Heart left ventricle (tissue), 16 donors: Measurements from ENCODE around the gene TIAM2. TPM values are rescaled to one million over a fixed set of nuclear protein-coding genes. Genes with fewer than 3 reads are reported as not detected.

Experiments used
- ATAC-seq, 4 donors: fragments of 200-7000 bp; cut with Tn5 transposase; one replicate each; pipeline ENCODE4 v1.9.1; 2020 to 2022; ENCODE audit warnings: moderate library complexity in 4 of 4, mild to moderate bottlenecking in 3 of 4, moderate number of reproducible peaks in 1 of 4
- DNase-seq, 5 donors: peaks; one replicate each; pipeline ENCODE4 v3.0.0-alpha.2; 2020
- H3K27ac ChIP-seq, 12 donors: fragments of 200-600 bp; sonication (generic) in 4 of 12; one replicate each; pipeline versions ENCODE4 v1.5.0 to v1.8.0; 2016 to 2022; ENCODE audit warnings: mild to moderate bottlenecking in 2 of 12
- H3K27me3 ChIP-seq, 9 donors: fragments of 200-600 bp; sonication (generic) in 2 of 9; one replicate each; pipeline versions ENCODE4 v1.5.1 to v1.8.0; 2016 to 2022; ENCODE audit warnings: mild to moderate bottlenecking in 3 of 9
- H3K36me3 ChIP-seq, 9 donors: fragments of 200-600 bp; sonication (generic) in 2 of 9; one replicate each; pipeline versions ENCODE4 v1.5.0 to v1.8.0; 2018 to 2022; ENCODE audit warnings: mild to moderate bottlenecking in 2 of 9
- H3K4me1 ChIP-seq, 12 donors: fragments of 200-600 bp; sonication (generic) in 4 of 12; one replicate each; pipeline versions ENCODE4 v1.5.0 to v1.8.0; 2016 to 2022; ENCODE audit warnings: mild to moderate bottlenecking in 3 of 12
- H3K4me3 ChIP-seq, 12 donors: fragments of 200-600 bp; sonication (generic) in 4 of 12; one replicate each; pipeline versions ENCODE4 v1.5.0 to v1.8.0; 2017 to 2022; ENCODE audit warnings: mild to moderate bottlenecking in 9 of 12, moderate library complexity in 4 of 12
- H3K9me3 ChIP-seq, 12 donors: fragments of 200-600 bp; sonication (generic) in 4 of 12; one replicate each; pipeline versions ENCODE4 v1.5.0 to v1.8.0; 2016 to 2022; ENCODE audit warnings: mild to moderate bottlenecking in 1 of 12
- POLR2A ChIP-seq, 2 donors: fragments of 450-650 bp; IDR thresholded peaks; one replicate each; pipeline ENCODE4 v1.6.1; 2017; ENCODE audit warnings: antibody characterized with exemption in 2 of 2, mild to moderate bottlenecking in 2 of 2, moderate library complexity in 2 of 2
- WGBS, 4 donors: extraction: QIAGEN DNeasy Blood & Tissue Kit in 2 of 4; methylation state at CpG; one replicate each; pipeline versions ENCODE4 v1.1.5 to v1.1.7; 2013 to 2018; 5-methylcytosine and 5-hydroxymethylcytosine counted together
- intact Hi-C, 10 donors: fragments of 100-400 bp; cut with DNase I; formaldehyde crosslinking; loops; one replicate each; pipeline versions ENCODE4 v1.11.1 to v1.14.2; 2022
- polyA plus RNA-seq, 2 donors: library from polyadenylated mRNA; stranded (reverse); fragments of 200-250 nt; gene quantifications; one replicate each; pipeline ENCODE4 v1.2.3, GENCODE V29; 2013
- total RNA-seq, 9 donors: library from RNA; depleted of rRNA in 2 of 9; stranded (reverse); fragments of >200 nt in 2 of 9; fragmentation: NEBNext Ultra II Directional in 3 of 9; extraction: Animal tissue kit (Norgen Biotek cat#: 25700) in 3 of 9; gene quantifications; one replicate each; pipeline versions ENCODE4 v1.1.0 to v1.2.4, GENCODE V29; 2016 to 2023
- TF ChIP-seq, protein P1 (sequence below), 12 donors: fragments of 200-600 bp; sonication (generic) in 4 of 12; IDR thresholded peaks; one replicate each; pipeline versions ENCODE4 v1.5.0 to v1.8.0; 2018 to 2022; ENCODE audit warnings: antibody characterized with exemption in 12 of 12, mild to moderate bottlenecking in 5 of 12
- donor health status: ischemic (EF 13 %, LVEDD 7.1; RV severe dilation, severe dysfunction).
- donor health status: healthy with polysubstance abuse.
- donor health status: DM: no; HTN: yes; CAD: no.
- donor health status: DM: no; HTN: no; CAD: no.
- donor health status: ischemic (EF 25% LVEDD 6.9; RV normal size, moderate dysfunction).
- donor health status: ischemic (EF 25% LVEDD 5.7; RV mildly dilated, moderate dysfunction).
- donor health status: healthy.
- donor health status: DM: yes; HTN: yes; CAD: no.
- donor health status: ischemic (EF 35%, LVEDD 5.7; RV mildly dilated, moderate dysfunction).
- donor health status: nonischemic (EF 11% LVEDD 7.7; RV severe dilation, severe dysfunction).
- donor health status: DM: yes; HTN: yes; CAD: no.
- donor health status: PGD.
- donor health status: ischemic (EF 29% LVEDD 5.4; RV normal size, mild dysfunction).
- donor health status: nonischemic (EF 23%, LVEDD 6.1; RV moderate dilation, normal function).

Gene TIAM2
- total and polyA plus RNA-seq, 11 donors: 4.6 to 16.5 (median 12.6) TPM

- H3K27me3 ChIP-seq: no peaks in the 10 kb centered on the region
- H3K36me3 ChIP-seq: no peaks in the 10 kb centered on the region
- no peak overlapping the region for H3K4me3 ChIP-seq
- no peak for TF ChIP-seq POLR2A (IDR thresholded peaks at IDR 0.05)
- TF ChIP-seq, protein P1, sequence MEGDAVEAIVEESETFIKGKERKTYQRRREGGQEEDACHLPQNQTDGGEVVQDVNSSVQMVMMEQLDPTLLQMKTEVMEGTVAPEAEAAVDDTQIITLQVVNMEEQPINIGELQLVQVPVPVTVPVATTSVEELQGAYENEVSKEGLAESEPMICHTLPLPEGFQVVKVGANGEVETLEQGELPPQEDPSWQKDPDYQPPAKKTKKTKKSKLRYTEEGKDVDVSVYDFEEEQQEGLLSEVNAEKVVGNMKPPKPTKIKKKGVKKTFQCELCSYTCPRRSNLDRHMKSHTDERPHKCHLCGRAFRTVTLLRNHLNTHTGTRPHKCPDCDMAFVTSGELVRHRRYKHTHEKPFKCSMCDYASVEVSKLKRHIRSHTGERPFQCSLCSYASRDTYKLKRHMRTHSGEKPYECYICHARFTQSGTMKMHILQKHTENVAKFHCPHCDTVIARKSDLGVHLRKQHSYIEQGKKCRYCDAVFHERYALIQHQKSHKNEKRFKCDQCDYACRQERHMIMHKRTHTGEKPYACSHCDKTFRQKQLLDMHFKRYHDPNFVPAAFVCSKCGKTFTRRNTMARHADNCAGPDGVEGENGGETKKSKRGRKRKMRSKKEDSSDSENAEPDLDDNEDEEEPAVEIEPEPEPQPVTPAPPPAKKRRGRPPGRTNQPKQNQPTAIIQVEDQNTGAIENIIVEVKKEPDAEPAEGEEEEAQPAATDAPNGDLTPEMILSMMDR (IDR thresholded peaks at IDR 0.05): no peak
- intact Hi-C loops: loop anchor here in 1 of 10 donors (10.0 kb wide), 1 partner anchor 145 kb away; no protein-coding TSS in a partner anchor
- H3K9me3 ChIP-seq: no peaks in the 10 kb centered on the region
- DNase-seq: no peak
- 35 to 50% (median 43%) methylated on average over 7 of the region's 7 CpGs for WGBS, 4 donors
- ATAC-seq: no peak
- no peak overlapping the region for H3K27ac ChIP-seq
- H3K4me1 ChIP-seq: peaks cover 0 to 7% (median 0%) of the 10 kb centered on the region in 12 donors
These were observed 84.9 kb downstream of the TIAM2 start for GRCh38 chr6:155079985-155080452.

DNA sequence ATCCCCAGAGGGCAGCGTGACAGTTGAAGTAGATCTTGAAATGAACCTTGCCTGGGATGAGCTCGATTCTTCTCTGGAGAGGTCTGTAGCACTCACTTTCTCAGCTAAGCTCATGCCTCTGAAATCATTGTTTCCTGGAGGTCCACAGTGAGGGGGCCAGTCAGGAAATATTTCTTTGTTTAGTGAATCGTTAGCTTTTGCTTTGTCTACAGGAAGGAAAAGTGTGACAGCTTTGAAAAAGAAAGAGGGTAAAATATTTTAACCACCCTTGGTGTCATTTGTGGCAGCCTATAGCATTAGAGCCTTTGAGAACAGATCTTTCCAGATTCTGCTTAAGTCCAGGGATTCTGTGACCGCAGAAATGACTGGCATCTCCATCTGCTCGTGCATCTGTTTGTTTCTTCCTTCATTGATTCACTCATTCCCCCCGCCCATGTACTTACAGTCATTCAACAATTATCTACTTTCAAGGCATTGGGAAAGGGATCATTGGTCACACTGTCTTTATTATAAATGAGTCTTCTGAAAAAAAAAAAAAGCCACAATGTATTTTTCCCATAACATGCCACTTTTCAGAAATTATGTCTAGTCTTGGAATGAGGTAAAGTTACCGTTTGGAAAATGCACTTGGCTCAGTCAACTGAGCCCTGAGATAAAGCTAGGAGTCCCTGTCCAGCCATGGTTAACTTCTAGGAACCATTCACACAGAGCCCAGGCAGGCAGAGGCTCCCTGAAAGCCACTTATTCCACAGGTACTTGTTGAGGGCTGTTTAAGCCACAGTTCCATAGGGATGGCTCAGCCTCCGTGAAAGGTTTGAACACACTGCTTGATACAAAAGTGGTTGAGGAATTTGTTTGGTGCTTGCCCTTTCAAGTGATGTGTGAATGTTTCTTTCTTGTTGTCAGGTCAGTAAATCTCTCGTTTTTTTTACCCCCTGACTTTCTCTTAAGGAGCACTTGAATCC lies 86.0 kb downstream of the TIAM2 start:
- DNase-seq (no peak), ATAC-seq (no peak)
- Histone ChIP-seq H3K9me3 (no peaks in the 10 kb centered on the region), H3K4me3 (no peak overlapping the region), H3K4me1 (peaks cover 0 to 7% (median 0%) of the 10 kb centered on the region in 12 donors), H3K27me3 (no peaks in the 10 kb centered on the region), H3K27ac (no peak overlapping the region), H3K36me3 (no peaks in the 10 kb centered on the region)
- TF ChIP-seq, protein P1 (IDR thresholded peaks at IDR 0.05): no peak
- TF ChIP-seq POLR2A (IDR thresholded peaks at IDR 0.05): no peak
- WGBS, 4 donors: 64 to 70% (median 67%) methylated on average over 9 of the region's 9 CpGs
- intact Hi-C loops: loop anchor here in 1 of 10 donors (10.0 kb wide), 1 partner anchor 146 kb away; no protein-coding TSS in a partner anchor

DNA sequence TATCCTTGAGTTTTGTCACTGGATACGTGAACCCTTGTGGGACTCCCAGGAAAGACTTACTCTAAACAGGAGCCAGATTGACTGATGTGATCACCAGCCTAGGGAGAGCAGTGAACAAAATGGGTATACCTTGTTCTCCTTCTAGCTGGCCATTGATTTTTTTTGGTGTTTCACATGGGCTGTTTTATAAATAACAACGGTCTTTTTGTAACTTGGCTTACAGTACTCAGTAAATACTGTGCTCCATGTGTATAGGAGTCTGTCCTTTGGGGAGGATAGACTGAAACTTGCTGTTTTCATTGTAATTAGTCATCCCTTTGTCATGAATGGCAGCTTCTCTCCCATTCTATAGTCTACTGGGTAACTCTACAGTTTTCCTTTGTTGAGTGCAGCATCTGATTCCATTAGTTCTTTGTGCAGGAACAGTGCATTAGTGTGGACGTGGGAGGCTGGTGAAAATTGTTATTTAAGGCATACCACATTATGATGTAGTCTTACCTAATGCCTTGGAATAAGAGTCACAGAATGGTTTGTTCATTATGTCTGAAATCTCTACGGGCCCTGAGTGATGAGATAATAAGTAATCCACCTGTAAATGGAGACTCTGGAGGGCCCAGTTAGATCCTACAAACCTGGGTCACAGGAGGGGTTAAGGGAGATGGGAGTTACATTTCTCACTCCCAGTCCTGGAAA lies 89.5 kb downstream of the TIAM2 start:
- H3K36me3 ChIP-seq: no peaks in the 10 kb centered on the region
- no peak for DNase-seq
- H3K4me3 ChIP-seq: no peak overlapping the region
- H3K4me1 ChIP-seq: no peaks in the 10 kb centered on the region
- H3K27me3 ChIP-seq: no peaks in the 10 kb centered on the region
- 79 to 92% (median 89%) methylated on average over 4 of the region's 4 CpGs for WGBS, 4 donors
- TF ChIP-seq POLR2A (IDR thresholded peaks at IDR 0.05): no peak
- TF ChIP-seq, protein P1 (IDR thresholded peaks at IDR 0.05): no peak
- ATAC-seq: no peak
- intact Hi-C loops: loop anchor here in 1 of 10 donors (10.0 kb wide), 1 partner anchor 150 kb away; no protein-coding TSS in a partner anchor
- no peaks in the 10 kb centered on the region for H3K9me3 ChIP-seq
- H3K27ac ChIP-seq: no peak overlapping the region
